K562 (cell line): ENCODE results near the gene GFI1B. TPM values are rescaled to one million over a fixed set of nuclear protein-coding genes. Genes with fewer than 3 reads are reported as not detected.

Experiments
- CBFB ChIP-seq: sonication (generic); formaldehyde crosslinking; IDR thresholded peaks from 2 replicates; pipeline ENCODE4 v1.4.0; 2020; ENCODE audit warnings: mild to moderate bottlenecking, missing genetic modification reagents
- FOXK2 ChIP-seq, 2 experiments: fragments of 450-650 bp; IDR thresholded peaks in 1 of 2; conservative IDR thresholded peaks in 1 of 2; 2 replicates each; pipeline ENCODE4 v1.6.1; 2016; ENCODE audit warnings: low read depth in 2 of 2, mild to moderate bottlenecking in 1 of 2
- LEF1 ChIP-seq: fragments of 450-650 bp; IDR thresholded peaks from 2 replicates; pipeline ENCODE4 v1.6.1; 2016; ENCODE audit warnings: mild to moderate bottlenecking
- NFIX ChIP-seq: fragments of 250-450 bp; sonication (Bioruptor Pico); IDR thresholded peaks from 2 replicates; pipeline ENCODE4 v1.4.0; 2020; ENCODE audit warnings: low read depth, mild to moderate bottlenecking, moderate library complexity
- NUFIP1 ChIP-seq: fragments of 450-650 bp; IDR thresholded peaks from 2 replicates; pipeline ENCODE4 v1.6.1; 2018; ENCODE audit not compliant: partially characterized antibody
- PHB2 ChIP-seq: fragments of 450-650 bp; IDR thresholded peaks from 2 replicates; pipeline ENCODE4 v1.6.1; 2017; ENCODE audit warnings: low read depth
- TRIM24 ChIP-seq, 2 experiments: fragments of 450-650 bp; IDR thresholded peaks; 2 replicates each; pipeline ENCODE4 v1.6.1; 2016
- ZNF224 ChIP-seq: sonication (generic); formaldehyde crosslinking; IDR thresholded peaks from 2 replicates; pipeline ENCODE4 v1.8.0; 2022; ENCODE audit warnings: mild to moderate bottlenecking, missing genetic modification reagents
- polyA plus RNA-seq, 8 experiments: library from polyadenylated mRNA; depleted of rRNA in 4 of 8; stranded (reverse) in 5 of 8; unstranded in 3 of 8; fragments of >200 nt; fragmentation: Nextera tagmentation in 2 of 8; fragmentation: Illumina TruSeq in 1 of 8; extraction: Ambion mirVana in 2 of 8; extraction: Trizol in 1 of 8; gene quantifications; 2 replicates each; pipeline versions ENCODE4 v1.2.1 to v1.2.3, GENCODE V29; 2011 to 2014; ENCODE audit warnings: inconsistent platforms in 1 of 8, missing spikeins in 1 of 8
- total RNA-seq, 7 experiments: library from RNA; depleted of rRNA in 6 of 7; stranded (reverse); fragments of >200 nt in 6 of 7; fragmentation: Illumina TruSeq in 2 of 7; extraction: Trizol in 2 of 7; gene quantifications; 2 replicates each; pipeline versions ENCODE4 v1.2.1 to v1.2.3, GENCODE V29; 2011 to 2021; ENCODE audit warnings: low replicate concordance in 1 of 7
- TF ChIP-seq, protein P1 (sequence below): fragments of 450-650 bp; formaldehyde crosslinking; IDR thresholded peaks from 2 replicates; pipeline ENCODE4 v1.4.0; 2020; ENCODE audit warnings: mild to moderate bottlenecking, moderate library complexity
- TF ChIP-seq, protein P2 (sequence below): fragments of 250-450 bp; sonication (Bioruptor Pico); IDR thresholded peaks from 2 replicates; pipeline ENCODE4 v1.5.0; 2021; ENCODE audit warnings: mild to moderate bottlenecking, borderline replicate concordance
- TF ChIP-seq, protein P3 (sequence below): conservative IDR thresholded peaks from 2 replicates; pipeline ENCODE4 v1.6.1; 2011; ENCODE audit warnings: low read depth, mild to moderate bottlenecking, low read length; ENCODE audit not compliant: control insufficient read depth
- TF ChIP-seq, protein P4 (sequence below), 2 experiments: fragments of 450-650 bp; IDR thresholded peaks; 2 replicates each; pipeline ENCODE4 v1.6.1; 2016; ENCODE audit warnings: mild to moderate bottlenecking in 2 of 2, borderline replicate concordance in 1 of 2, low read depth in 1 of 2, moderate library complexity in 1 of 2

The GFI1B gene
- total and polyA plus RNA-seq, 9 of the 15 experiments (the other 6 are each of a cell fraction or from before 2014, with no cell fraction given): 8.0 to 75.7 (median 34.5) TPM

DNA sequence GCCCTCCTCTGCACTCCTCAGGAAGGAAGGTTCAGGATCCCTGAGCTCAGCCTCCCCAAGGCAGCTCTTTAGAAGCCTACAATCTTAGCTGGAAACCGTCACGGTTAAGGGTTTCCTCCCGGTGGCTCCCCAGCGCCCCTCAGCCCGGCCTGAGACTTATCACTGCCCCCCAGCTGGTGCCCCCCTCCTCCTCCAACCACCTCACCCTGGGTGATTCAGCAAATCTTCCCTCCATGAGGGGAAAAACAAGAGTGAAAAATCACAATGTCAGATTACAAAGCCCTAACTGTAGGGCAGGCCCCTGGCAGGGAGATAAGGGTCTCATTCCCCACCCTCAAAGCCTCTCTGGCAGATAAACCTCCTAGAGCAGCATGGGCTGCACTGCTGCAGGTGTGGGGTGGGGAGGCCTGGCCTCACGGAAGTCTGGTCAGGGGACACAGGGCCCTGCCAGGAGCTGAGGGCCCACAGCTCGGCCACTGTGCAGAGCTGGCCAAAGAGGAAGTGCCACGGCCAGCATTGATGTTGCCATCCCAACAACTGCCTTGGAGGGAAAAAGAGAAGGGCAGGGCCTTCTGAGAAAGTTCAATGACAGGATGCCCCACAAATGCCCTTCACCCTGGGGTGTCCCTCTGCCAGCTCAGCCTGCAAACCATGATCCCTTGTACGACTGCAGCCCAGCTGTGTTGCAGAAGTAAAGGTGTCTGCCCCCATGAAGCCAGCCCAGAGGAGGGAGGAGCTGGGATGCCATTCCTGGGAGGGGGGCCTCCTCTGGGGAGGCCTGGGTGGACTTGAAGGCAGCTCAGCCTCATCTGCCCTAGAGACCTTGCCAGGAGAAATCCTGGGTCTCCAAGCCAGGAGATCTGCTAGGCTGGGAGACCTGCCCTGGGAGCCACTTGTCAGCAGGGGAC, 25.9 kb downstream of the GFI1B start (continued):
- TF ChIP-seq, protein P1, sequence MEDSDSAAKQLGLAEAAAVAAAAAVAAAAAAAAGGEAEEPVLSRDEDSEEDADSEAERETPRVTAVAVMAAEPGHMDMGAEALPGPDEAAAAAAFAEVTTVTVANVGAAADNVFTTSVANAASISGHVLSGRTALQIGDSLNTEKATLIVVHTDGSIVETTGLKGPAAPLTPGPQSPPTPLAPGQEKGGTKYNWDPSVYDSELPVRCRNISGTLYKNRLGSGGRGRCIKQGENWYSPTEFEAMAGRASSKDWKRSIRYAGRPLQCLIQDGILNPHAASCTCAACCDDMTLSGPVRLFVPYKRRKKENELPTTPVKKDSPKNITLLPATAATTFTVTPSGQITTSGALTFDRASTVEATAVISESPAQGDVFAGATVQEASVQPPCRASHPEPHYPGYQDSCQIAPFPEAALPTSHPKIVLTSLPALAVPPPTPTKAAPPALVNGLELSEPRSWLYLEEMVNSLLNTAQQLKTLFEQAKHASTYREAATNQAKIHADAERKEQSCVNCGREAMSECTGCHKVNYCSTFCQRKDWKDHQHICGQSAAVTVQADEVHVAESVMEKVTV (CRISPR knock-in tag): 0 out of 2 replicates have a peak, but pooled peaks have one; percentile 22
- TF ChIP-seq TRIM24 (IDR thresholded peaks at IDR 0.05) (peak; percentile 94 to 97), NUFIP1 (peak; percentile 56), NFIX (CRISPR knock-in tag) (no peak), LEF1 (peak; percentile 96), CBFB (no peak), ZNF224 (CRISPR knock-in tag) (no peak), FOXK2 (conservative IDR thresholded peaks at IDR 0.05 in 1 of 2, IDR thresholded peaks at IDR 0.05 in 1 of 2; ENCODE audit: low read depth in 2 of 2) (peak in 1 of 2 experiments; percentile 63; a peak in 3 of 4 replicates), PHB2 (peak; percentile 91)
- TF ChIP-seq, protein P2, sequence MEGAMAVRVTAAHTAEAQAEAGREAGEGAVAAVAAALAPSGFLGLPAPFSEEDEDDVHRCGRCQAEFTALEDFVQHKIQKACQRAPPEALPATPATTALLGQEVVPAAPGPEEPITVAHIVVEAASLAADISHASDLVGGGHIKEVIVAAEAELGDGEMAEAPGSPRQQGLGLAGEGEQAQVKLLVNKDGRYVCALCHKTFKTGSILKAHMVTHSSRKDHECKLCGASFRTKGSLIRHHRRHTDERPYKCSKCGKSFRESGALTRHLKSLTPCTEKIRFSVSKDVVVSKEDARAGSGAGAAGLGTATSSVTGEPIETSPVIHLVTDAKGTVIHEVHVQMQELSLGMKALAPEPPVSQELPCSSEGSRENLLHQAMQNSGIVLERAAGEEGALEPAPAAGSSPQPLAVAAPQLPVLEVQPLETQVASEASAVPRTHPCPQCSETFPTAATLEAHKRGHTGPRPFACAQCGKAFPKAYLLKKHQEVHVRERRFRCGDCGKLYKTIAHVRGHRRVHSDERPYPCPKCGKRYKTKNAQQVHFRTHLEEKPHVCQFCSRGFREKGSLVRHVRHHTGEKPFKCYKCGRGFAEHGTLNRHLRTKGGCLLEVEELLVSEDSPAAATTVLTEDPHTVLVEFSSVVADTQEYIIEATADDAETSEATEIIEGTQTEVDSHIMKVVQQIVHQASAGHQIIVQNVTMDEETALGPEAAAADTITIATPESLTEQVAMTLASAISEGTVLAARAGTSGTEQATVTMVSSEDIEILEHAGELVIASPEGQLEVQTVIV (CRISPR knock-in tag): no peak
- TF ChIP-seq, protein P3, sequence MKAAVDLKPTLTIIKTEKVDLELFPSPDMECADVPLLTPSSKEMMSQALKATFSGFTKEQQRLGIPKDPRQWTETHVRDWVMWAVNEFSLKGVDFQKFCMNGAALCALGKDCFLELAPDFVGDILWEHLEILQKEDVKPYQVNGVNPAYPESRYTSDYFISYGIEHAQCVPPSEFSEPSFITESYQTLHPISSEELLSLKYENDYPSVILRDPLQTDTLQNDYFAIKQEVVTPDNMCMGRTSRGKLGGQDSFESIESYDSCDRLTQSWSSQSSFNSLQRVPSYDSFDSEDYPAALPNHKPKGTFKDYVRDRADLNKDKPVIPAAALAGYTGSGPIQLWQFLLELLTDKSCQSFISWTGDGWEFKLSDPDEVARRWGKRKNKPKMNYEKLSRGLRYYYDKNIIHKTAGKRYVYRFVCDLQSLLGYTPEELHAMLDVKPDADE: 0 out of 2 replicates have a peak, but pooled peaks have one; percentile 28
- TF ChIP-seq, protein P4, sequence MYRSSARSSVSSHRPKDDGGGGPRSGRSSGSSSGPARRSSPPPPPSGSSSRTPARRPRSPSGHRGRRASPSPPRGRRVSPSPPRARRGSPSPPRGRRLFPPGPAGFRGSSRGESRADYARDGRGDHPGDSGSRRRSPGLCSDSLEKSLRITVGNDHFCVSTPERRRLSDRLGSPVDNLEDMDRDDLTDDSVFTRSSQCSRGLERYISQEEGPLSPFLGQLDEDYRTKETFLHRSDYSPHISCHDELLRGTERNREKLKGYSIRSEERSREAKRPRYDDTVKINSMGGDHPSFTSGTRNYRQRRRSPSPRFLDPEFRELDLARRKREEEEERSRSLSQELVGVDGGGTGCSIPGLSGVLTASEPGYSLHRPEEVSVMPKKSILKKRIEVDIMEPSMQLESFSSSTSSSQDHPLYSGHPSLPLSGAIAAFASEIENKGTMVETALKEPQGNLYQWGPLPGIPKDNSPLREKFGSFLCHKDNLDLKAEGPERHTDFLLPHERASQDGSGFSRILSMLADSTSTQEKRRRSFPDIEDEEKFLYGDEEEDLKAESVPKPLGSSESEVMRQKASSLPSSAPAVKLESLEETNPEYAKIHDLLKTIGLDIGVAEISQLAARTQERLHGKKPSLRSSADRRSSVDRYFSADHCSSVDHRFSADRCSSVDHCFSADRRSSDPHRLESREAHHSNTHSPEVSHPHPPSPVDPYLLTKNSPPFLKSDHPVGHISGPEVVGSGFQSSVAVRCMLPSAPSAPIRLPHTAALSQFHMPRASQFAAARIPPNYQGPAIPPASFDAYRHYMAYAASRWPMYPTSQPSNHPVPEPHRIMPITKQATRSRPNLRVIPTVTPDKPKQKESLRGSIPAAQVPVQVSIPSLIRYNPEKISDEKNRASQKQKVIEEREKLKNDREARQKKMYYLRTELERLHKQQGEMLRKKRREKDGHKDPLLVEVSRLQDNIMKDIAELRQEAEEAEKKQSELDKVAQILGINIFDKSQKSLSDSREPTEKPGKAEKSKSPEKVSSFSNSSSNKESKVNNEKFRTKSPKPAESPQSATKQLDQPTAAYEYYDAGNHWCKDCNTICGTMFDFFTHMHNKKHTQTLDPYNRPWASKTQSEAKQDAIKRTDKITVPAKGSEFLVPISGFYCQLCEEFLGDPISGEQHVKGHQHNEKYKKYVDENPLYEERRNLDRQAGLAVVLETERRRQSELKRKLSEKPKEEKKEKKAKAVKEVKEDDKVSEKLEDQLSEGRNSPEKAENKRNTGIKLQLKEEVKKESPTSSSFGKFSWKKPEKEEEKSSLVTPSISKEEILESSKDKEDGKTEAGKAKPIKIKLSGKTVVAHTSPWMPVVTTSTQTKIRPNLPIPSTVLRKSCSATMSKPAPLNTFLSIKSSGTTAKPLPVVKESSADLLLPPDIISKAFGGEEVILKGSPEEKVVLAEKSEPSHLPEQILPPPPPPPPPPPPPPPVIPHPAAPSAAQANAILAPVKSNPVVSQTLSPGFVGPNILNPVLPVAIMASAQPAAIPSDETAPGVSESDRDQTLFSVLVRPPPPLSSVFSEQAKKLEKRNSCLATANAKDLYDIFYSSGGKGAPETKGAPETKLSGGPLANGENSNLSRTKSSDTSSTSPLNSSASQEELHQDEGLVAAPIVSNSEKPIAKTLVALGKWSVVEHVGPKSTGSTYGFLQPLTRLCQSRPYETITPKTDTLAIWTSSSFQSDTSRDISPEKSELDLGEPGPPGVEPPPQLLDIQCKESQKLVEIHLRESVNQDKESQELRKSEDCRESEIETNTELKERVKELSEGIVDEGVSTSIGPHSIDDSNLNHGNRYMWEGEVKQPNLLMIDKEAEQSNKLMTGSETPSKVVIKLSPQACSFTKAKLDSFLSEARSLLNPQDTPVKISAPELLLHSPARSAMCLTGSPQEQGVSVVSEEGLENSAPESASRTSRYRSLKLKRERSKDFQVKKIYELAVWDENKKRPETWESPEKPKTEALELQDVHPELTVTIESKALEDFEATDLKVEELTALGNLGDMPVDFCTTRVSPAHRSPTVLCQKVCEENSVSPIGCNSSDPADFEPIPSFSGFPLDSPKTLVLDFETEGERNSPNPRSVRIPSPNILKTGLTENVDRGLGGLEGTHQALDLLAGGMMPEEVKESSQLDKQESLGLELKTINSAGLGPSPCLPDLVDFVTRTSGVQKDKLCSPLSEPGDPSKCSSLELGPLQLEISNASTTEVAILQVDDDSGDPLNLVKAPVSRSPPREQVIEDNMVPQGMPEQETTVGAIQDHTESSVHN (IDR thresholded peaks at IDR 0.05; ENCODE audit: borderline replicate concordance in 1 of 2, low read depth in 1 of 2): peak in 1 of 2 experiments; percentile 59; a peak in 1 of 4 replicates
